DMS79 (cell line): ENCODE data around the gene PLA2G3.

Experiments used
- DNase-seq: peaks from one replicate; lab custom pipeline; 2025; lab: John Stamatoyannopoulos, UW

PLA2G3 gene

DNA sequence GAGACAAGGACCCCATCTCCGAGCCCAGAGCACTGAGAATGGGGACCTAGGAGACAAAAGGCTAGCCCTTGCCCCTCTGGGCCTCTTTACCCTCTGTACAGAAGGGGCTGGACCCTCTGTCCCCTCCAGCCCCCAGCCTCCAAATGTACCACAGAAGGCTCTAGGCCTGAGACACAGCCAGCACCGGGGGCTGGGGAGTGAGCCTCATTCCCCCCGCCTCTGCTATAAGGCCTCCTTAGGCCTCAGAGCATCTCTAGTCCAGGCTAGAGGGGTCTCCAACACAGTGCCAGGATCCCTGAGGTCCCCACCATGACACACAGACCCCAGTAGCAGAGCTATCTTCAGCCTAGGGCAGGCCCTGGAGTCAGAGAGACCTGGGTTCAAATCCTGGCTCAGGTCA is 54.4 kb downstream of the PLA2G3 start:
- DNase-seq: no peak

DNA sequence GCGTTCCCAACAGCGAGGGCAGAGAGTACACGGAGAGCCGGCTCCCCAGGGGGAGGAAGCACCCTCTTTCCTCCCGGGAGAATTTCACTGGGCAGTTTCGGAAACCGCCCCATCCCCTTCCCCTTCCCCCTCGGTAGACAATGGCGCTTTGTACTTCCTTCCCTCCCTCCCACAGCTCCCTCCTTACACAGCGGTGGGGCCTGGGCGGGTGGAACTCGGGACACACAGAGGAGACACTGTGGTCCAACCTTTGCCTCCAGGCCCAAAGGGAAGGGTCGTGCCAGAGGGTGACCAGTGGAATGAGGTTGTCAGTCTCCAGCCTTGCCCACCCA is 54.8 kb downstream of the PLA2G3 start:
- no peak for DNase-seq

DNA sequence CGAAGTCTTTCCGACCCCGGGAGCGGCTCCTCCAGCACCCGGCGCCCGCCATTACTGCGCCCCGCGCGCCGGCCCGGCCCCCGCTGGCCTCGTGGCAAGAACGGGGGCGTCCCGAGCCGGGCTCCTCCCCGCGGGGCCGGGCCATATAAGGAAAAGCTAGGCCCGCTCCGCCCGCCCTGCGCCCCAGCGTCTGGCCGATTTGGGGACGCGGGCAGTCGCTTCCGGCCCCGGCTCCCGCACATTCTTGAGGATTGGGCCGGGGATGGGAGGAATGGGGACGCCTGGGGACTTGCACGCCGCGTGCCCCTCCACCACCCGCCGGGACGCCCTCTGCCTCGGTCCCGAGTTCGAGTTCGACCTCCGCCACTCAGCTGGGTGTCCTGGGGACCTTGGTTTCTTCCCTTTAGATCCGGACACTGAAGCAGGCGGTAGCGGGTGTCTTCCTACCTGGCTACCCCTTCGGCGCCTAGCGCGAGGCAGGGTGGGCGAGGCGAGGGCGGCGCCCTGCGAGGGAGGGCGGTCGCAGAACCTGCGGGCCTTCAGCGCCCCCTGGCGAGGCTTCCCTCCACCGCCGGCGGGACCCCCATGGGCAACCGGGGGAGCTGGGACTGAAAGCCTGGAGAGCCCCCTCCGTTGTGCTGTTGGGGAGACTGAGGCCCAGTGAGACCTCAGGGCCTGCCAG is 55.4 kb downstream of the PLA2G3 start:
- DNase-seq: no peak
